Endometrium (tissue), 2 donors: ENCODE data around the gene RAB6B.

Source experiments
- FAIRE-seq: peaks from 2 replicates; lab custom pipeline; 2012; peaks lifted over from hg19 to GRCh38; lab: Jason Lieb, UNC
- donor health status: control.
- donor health status: control.

RAB6B gene

DNA sequence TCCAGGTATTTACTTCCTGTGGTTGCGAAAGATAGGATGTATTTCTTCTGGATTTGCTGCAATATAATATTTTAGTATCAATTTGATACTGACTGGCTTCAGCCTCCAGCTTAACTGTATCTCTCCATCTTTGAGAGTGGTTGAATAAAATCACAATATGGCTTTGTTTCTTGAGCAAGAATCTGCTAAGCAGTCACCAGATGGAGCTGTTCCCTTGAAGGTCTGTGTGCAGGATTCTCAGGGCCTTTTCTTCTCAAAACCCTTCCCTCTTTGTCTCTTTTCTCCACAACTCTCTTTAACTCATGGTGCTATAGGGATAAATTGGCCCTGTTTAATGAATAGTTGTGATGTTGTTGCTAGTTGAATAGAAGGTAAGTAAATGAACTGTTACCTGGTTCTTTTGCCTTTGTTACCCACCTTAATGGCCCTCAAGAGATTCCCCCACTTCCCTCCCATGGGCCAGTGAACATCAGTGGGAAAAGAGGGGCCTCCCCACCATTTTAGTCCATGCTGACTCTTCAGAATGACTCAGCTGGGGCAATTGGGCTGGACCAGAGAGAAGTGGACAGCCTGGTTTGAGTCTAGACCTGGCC lies 34.8 kb upstream of the RAB6B start:
- FAIRE-seq, result peak; percentile 90

DNA sequence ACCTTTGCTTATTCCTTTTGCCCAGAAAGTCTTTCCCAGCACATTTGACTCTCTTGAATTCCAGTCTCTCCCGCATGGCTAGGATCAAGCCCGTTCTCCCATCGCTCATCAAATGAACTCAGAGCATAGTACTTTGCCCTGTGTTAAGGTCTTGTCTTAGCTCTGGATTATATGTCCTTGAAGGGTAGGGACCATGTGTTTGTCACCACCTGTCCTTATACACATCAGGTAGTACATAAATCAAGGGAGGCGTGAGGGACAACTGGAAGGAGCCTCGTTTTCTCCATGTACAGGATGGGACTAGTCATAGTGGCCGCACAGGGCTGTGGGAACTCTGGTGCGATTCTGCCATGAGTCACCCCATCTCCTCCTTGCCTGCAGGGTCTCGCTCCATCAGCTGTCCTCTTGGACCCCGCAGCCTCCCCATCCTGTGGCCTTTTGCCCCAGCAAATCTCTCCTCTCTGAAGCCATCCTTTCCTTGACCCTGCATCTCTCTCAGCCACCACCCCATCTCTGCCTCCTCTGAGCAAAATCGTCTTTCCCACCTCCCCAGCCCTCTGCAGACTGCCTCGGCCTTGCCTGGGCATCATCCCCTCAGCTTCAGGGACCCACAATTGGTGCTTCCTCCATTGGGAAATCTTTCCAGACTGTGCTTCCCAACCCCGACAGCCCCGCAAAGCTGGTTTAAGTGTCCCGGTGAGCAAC lies 33.4 kb upstream of the RAB6B start:
- FAIRE-seq, result no peak

DNA sequence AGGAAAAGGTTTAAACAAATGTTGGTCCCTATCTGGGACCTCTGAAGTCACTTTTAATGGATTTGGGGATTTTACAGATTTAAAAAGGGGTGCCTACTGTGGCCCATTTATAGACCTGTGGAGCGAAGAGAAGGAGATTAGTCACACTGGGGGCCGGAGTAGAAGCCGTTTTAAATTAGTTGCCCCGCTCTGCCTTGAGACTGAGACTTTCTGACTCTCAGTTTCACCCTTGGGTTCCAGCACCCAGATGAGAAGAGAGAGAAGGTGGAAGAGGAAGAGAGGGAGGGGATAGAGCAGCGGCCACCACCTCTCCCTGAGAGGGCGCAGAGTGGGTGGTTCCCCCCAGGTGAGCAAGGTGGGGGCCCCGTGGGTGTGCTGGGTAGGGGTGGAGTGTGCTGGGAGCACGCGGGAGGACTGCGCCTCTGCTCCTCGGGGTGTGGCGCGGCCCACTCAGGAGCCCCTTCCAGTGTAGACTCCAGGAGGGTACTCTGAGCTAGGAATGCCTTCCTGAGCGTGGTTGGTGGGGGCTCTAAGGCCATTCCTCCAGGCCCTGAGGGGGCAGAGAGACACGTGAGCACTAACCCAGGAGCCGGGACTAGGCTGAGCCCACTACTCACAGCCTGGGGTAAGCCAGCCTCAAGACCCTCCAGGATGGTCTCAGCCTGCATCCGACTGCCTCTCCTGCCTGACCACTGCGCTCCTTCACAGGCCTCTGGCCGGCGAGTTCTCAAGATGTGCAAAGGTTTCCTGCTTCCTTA lies 32.6 kb upstream of the RAB6B start:
- FAIRE-seq, result no peak

GRCh38 chr3:133927540-133928066 lies 31.9 kb upstream of the RAB6B start:
- no peak for FAIRE-seq

GRCh38 chr3:133926736-133927539 lies 31.3 kb upstream of the RAB6B start:
- no peak for FAIRE-seq

GRCh38 chr3:133925960-133926735 lies 30.5 kb upstream of the RAB6B start:
- FAIRE-seq, result no peak

DNA sequence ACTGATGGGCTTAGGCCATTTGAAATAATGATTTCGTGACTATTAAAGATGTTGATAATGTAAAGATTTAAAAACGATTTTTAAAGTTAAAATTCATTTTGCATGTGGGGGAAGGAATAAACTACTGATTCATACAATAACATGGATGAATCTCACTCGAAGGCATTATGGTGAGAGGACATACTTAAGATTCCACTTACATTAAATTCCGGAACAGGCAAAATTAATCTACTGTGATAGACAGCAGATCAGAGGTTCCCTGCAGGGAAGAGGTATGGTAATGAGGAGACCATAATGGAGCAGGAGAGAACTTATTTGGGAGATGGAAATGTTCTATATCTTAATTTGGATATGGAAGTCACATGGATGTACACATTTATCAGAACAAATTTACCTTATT lies 28.4 kb upstream of the RAB6B start:
- no peak for FAIRE-seq

GRCh38 chr3:133921592-133921991 lies 25.9 kb upstream of the RAB6B start:
- FAIRE-seq, result no peak

GRCh38 chr3:133917144-133917543 lies 21.5 kb upstream of the RAB6B start:
- no peak for FAIRE-seq

GRCh38 chr3:133915685-133916658 lies 20.3 kb upstream of the RAB6B start:
- FAIRE-seq, result no peak

DNA sequence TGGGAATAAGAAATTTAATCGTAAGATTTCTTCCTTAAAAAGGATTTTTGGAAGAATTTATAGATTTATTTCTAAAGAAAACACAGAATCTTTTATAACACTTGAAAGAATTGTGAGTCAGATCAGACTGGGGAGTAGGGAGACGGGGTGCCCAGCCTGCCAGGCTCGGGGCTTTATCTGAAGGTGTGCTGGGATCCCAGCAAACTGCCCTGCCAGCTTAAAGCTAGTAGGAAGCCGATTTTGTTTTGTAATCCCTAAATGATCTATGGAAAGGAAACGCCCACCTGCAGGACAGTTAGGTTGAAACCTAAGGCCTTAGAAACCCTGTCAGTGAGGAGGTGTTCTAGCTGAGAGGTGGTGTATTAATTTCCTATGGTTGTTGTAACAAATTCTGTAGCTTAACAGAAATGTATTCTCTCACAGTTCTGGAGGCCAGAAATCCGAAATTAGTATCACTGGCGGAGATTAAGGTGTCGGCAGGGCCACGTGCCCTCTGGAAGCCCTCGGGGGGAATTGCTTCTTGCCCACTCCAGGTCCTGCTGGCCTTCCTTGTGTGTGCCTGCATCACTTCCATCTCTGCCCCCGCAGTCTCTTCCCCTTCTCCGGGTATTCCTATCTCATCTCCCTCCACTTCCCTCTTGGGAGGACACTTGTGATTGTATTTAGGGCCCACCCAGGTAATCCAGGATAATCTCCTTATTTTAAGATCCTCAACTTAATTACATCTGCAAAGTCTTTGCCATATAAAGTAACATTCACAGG lies 19.3 kb upstream of the RAB6B start:
- FAIRE-seq, result no peak

GRCh38 chr3:133910422-133910821 lies 14.7 kb upstream of the RAB6B start:
- FAIRE-seq, result no peak

GRCh38 chr3:133905376-133905775 lies 9.7 kb upstream of the RAB6B start:
- no peak for FAIRE-seq

DNA sequence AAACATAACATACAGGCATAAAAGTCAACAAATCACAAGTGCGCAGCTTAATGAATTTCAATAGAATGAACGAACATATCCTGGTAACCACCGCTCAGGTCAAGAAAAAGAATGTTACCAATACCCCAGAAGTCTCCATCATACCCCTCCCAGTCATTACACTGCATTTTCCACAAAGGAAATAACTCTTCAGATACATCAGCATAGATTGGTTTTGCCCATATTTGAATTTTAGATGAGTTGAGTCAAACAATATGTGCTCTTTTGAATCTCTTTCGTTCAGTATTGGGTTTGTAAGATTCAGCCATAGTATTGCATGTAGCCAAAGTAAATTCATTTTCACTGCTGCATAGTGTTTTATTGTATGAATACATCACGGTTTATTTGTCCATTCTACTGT lies 6.2 kb upstream of the RAB6B start:
- no peak for FAIRE-seq

GRCh38 chr3:133901083-133901482 lies 5.4 kb upstream of the RAB6B start:
- FAIRE-seq, result no peak

DNA sequence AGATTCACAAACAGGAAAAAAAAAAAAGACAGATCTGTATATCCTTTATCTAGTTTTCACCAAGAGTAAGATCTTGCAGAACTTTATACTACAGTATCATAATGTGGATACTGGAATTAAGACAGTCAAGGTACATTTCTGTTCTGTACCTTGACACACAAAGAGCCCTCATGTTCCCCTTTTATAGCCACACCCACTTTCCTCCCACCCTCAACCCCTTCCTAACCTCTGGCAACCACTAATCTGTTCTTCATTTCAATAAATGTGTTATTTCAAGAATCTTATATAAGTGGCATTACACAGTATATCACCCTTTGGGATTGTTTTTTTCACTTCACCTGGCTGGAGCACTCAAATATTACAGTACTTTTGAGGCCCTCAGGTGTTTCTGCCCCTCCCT lies 3.6 kb upstream of the RAB6B start:
- no peak for FAIRE-seq

- no peak for FAIRE-seq
Measured at GRCh38 chr3:133897547-133897946, 1.9 kb upstream of the RAB6B start.

DNA sequence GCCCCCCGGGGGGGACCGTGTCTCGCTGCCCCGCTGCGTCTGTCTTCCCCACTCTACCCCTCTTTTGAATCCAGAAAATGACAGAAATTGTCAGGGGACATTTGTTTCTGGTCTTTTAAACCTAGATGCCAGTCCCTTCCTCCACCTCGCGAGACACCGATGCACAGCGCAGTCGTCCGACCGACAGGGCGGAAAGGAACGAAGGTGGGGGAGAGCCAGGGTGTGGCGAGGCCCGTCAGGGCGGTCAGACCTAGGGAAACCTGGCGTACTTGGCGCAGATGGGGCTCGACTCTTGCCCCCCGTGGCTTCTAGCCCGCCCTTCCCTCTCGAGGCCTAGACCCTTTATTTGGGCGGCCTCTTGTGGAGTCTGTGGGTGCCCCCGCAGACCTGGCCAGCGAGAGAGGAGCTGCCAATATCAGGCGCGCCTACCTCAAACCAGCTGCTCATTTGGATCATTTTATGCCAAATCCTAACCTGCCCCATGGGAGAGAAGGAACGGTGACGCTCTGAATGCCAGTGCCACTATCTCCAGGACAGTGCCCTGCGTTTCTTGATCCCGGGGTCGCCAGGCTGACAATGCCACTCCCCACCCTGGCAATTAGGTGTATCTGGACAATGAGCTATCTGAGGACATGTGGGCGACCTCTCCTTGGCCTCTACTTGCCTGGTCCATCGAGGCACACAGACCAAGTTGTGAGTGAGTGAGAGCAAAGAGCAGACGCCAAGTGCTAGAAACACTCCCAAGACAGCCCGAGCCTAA lies 500 bp upstream of the RAB6B start:
- no peak for FAIRE-seq
